GM12874 (cell line): ENCODE results near the gene S100A14.

ENCODE experiments used
- TF ChIP-seq, protein P1 (sequence below): IDR thresholded peaks from 2 replicates; pipeline ENCODE4 v1.5.1; 2011; ENCODE audit warnings: low read depth, mild to moderate bottlenecking, control low read depth, low read length, moderate library complexity; ENCODE audit not compliant: insufficient read depth

Gene S100A14

GRCh38 chr1:153636312-153636711 is 20.2 kb upstream of the S100A14 start:
- TF ChIP-seq, protein P1, sequence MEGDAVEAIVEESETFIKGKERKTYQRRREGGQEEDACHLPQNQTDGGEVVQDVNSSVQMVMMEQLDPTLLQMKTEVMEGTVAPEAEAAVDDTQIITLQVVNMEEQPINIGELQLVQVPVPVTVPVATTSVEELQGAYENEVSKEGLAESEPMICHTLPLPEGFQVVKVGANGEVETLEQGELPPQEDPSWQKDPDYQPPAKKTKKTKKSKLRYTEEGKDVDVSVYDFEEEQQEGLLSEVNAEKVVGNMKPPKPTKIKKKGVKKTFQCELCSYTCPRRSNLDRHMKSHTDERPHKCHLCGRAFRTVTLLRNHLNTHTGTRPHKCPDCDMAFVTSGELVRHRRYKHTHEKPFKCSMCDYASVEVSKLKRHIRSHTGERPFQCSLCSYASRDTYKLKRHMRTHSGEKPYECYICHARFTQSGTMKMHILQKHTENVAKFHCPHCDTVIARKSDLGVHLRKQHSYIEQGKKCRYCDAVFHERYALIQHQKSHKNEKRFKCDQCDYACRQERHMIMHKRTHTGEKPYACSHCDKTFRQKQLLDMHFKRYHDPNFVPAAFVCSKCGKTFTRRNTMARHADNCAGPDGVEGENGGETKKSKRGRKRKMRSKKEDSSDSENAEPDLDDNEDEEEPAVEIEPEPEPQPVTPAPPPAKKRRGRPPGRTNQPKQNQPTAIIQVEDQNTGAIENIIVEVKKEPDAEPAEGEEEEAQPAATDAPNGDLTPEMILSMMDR = no peak

GRCh38 chr1:153635872-153636271 is 19.7 kb upstream of the S100A14 start:
- TF ChIP-seq, protein P1 = no peak

GRCh38 chr1:153633754-153634665 is 17.9 kb upstream of the S100A14 start, which contains the start of gene CHTOP:
Gene CHTOP, plus strand, starts transcription at chr1:153634066. Its CDS starts 2,523 bp downstream, at chr1:153636589.
- TF ChIP-seq, protein P1 = no peak

DNA sequence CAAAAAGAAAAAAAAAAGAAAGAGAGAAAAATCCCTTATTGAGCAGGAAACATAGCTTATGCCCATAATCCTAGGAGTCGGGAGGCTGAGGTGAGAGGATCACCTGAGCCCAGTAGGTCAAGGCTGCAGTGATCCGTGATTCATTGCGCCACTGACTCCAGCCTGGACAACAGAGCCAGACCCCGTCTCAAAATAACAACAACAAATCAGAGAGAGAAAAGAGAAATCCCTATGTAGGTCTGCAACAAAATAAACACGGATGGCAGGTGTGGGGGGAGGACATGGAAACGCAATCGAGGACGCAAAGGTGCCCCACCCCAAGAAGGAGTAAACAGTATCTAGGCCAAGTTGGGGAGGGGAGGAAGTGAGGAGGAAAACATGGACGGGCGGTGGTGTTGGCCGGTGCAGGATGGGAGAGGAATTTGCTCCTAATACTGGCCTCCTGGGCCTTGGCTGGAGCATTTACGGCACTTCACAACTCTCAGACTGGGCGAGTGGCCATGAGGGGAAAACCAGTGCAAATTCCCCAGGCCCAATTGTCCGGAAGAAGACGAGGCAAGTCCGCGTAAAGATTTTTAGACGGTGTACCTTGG is 17.1 kb upstream of the S100A14 start:
- TF ChIP-seq, protein P1 = no peak

- TF ChIP-seq, protein P1 = no peak
These were observed 15.2 kb upstream of the S100A14 start for GRCh38 chr1:153631047-153632022.

GRCh38 chr1:153630384-153630783 is 14.3 kb upstream of the S100A14 start:
- TF ChIP-seq, protein P1 = no peak
